Measurements from ENCODE around the gene AUNIP.

DNA sequence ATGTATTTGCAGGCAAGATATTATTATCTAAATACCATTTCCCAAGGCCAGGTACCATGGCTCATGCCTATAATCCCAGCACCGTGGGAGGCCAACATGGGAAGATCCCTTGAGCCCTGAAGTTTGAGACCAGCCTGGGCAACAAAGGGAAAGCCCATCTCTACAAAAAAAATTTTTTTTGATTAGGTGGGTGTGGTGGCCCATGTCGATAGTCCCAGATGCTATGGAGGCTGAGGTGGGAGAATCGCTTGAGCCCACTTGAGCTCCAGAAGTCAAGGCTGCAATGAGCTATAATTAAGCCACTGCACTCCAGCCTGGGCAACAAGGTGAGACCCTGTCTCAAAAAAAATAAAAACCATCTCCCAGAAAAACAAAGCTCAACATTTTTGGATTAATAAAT, 44.7 kb upstream of the AUNIP start:
- TF ChIP-seq, protein P1, sequence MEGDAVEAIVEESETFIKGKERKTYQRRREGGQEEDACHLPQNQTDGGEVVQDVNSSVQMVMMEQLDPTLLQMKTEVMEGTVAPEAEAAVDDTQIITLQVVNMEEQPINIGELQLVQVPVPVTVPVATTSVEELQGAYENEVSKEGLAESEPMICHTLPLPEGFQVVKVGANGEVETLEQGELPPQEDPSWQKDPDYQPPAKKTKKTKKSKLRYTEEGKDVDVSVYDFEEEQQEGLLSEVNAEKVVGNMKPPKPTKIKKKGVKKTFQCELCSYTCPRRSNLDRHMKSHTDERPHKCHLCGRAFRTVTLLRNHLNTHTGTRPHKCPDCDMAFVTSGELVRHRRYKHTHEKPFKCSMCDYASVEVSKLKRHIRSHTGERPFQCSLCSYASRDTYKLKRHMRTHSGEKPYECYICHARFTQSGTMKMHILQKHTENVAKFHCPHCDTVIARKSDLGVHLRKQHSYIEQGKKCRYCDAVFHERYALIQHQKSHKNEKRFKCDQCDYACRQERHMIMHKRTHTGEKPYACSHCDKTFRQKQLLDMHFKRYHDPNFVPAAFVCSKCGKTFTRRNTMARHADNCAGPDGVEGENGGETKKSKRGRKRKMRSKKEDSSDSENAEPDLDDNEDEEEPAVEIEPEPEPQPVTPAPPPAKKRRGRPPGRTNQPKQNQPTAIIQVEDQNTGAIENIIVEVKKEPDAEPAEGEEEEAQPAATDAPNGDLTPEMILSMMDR (IDR thresholded peaks at IDR 0.05 in 2 of 3, conservative IDR thresholded peaks at IDR 0.05 in 1 of 3; ENCODE audit: borderline replicate concordance in 1 of 3, insufficient read depth in 1 of 3, low read depth in 2 of 3, low read length in 2 of 3) = no peak
- TF ChIP-seq JUND (IDR thresholded peaks at IDR 0.05) (no peak), CEBPB (IDR thresholded peaks at IDR 0.05; ENCODE audit: low read depth) (no peak), ELF1 (IDR thresholded peaks at IDR 0.05; ENCODE audit: borderline replicate concordance, low read depth) (no peak), RAD21 (IDR thresholded peaks at IDR 0.05; ENCODE audit: low read depth) (no peak), SRF (IDR thresholded peaks at IDR 0.05; ENCODE audit: low read depth) (no peak)

Measured in HCT116 (cell line).